Stimulated activated memory B cell treated with anti-CD40 and anti-IgM and Interleukin-4, amounts not matched to agents 10 μg/mL and 1 μg/mL and 100 μg/mL, for 72 hours (primary cell): ENCODE data around the gene CCNYL1.
"Not testable (repeated sequence)": the region's sequence is repeated elsewhere in the genome, so short reads cannot be mapped to it uniquely, and the experiment has no call there.

Experiments used
- ATAC-seq: fragments of 150-1000 bp; cut with Tn5 transposase; 2 replicates; pipeline ENCODE4 v1.10.0; 2021
- H3K27ac Mint-ChIP-seq: one replicate; pipeline ENCODE4 v1.8.0; 2022; ENCODE audit warnings: mild to moderate bottlenecking, mixed read lengths
- H3K27me3 Mint-ChIP-seq: one replicate; pipeline ENCODE4 v1.8.0; 2022; ENCODE audit warnings: mixed read lengths
- H3K36me3 Mint-ChIP-seq: one replicate; pipeline ENCODE4 v1.8.0; 2022; ENCODE audit warnings: mixed read lengths
- H3K4me1 Mint-ChIP-seq: one replicate; pipeline ENCODE4 v1.8.0; 2022; ENCODE audit warnings: mixed read lengths
- H3K4me3 Mint-ChIP-seq: one replicate; pipeline ENCODE4 v1.8.0; 2022; ENCODE audit warnings: mild to moderate bottlenecking, moderate library complexity, mixed read lengths
- H3K9me3 Mint-ChIP-seq: one replicate; pipeline ENCODE4 v1.8.0; 2022; ENCODE audit warnings: mixed read lengths

The CCNYL1 gene

DNA sequence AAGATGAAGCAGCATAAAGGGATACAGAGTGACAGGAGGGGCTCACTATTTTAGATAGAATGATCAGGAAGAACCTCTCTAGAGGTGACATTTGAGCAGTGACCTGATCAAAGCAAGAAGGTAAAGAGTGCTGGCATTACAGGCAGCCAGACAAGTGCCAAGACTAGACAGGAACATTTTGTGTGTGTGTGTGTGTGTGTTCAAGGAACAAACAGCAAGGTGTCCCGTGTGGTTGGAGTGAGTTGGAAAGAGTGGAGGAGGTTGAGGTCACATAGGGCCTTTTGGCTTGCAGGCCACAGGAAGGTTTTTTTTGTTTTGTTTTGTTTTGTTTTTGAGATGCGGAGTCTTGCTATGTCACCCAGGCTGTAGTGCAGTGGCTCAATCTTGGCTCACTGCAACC, 32.6 kb downstream of the CCNYL1 start:
- ATAC-seq = no peak
- H3K27ac Mint-ChIP-seq = no peak overlapping the region
- no peaks in the 10 kb centered on the region for H3K4me1 Mint-ChIP-seq
- H3K9me3 Mint-ChIP-seq = no peaks in the 10 kb centered on the region
- no peaks in the 10 kb centered on the region for H3K27me3 Mint-ChIP-seq
- H3K4me3 Mint-ChIP-seq = no peak overlapping the region
- H3K36me3 Mint-ChIP-seq = peaks cover 9% of the 10 kb centered on the region

DNA sequence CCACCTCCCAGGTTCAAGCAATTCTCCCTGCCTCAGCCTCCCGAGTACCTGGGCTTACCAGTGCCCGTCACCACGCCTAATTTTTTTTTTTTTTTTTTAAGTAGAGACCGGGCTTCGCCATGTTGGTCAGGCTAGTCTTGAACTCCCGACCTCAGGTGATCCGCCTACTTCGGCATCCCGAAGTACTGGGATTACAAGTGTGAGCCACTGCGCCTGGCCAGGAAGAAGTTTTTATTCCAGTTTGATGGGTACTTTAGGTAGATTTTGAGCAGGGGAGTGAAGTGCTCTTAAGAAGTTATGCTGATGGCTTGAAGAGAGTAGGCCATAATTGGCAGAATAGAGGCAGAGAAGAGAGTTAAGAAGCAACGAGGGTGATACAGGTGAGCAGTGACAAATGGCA, 33.0 kb downstream of the CCNYL1 start:
- Mint-ChIP-seq H3K9me3 (no peaks in the 10 kb centered on the region), H3K36me3 (peaks cover 9% of the 10 kb centered on the region), H3K4me3 (no peak overlapping the region), H3K27ac (no peak overlapping the region), H3K4me1 (no peaks in the 10 kb centered on the region), H3K27me3 (no peaks in the 10 kb centered on the region)
- ATAC-seq = no peak

DNA sequence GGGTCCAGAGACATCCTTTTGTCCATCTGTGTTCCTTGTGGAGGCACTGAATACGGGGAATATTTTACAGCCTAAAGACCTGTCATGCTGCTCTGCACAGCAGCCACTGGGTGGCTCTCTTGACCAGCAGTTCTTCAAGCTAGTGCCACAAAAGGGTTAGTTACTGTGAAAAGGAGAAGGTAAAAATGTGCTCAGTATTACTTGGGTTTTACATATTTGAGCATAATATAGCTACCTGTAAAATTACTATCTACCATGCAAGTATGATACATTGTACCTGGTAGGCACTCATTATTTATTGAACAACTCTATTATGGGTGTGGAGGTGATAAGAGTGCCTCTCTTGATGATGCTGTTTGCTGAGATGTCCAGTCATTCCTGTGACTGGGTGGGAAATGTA, 34.7 kb downstream of the CCNYL1 start:
- peaks cover 16% of the 10 kb centered on the region for H3K36me3 Mint-ChIP-seq
- H3K4me3 Mint-ChIP-seq = no peak overlapping the region
- H3K4me1 Mint-ChIP-seq = no peaks in the 10 kb centered on the region
- H3K27me3 Mint-ChIP-seq = no peaks in the 10 kb centered on the region
- ATAC-seq = peak; percentile 66
- H3K9me3 Mint-ChIP-seq = no peaks in the 10 kb centered on the region
- H3K27ac Mint-ChIP-seq = no peak overlapping the region

DNA sequence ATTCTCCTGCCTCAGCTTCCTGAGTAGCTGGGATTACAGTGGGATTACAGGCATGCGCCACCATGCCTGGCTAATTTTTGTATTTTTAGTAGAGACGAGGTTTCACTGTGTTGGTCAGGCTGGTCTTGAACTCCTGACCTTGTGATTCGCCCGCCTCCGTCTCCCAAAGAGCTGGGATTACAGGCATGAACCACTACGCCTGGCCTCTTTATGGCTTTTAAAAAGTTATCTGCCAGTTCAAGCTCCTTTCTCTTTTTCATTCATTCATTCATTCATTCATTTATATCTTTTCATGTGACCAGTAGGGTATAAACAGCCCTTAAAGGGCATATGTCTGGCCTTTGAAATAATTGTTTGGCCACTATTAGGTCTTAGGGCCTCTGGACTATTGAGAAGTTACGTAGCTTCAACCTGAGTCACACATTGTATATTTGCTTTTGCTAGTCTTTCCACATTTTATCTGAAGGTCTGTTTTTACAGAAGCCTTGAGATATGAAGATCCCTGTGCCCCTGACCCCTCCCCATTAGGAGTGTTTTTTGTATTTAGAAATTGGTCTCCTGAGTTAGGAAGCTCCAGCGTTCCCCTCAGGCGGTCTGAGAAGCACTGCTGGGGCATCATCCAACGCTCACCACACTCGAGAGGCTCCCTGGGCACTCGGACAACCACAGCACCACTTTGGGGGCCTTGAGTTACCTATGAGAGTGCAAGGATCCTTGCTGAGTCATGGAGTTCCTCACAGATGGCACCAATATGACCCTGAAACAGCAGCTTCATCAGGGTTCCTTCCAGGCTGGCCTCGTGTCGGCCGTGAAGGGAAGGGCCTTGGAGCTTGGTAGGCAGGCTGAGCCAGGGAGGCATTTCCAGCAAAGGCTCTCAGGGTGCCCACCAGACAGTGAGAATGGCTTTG, 36.5 kb downstream of the CCNYL1 start:
- no peaks in the 10 kb centered on the region for H3K4me1 Mint-ChIP-seq
- H3K36me3 Mint-ChIP-seq = peaks cover 16% of the 10 kb centered on the region
- no peaks in the 10 kb centered on the region for H3K27me3 Mint-ChIP-seq
- no peak overlapping the region for H3K4me3 Mint-ChIP-seq
- no peaks in the 10 kb centered on the region for H3K9me3 Mint-ChIP-seq
- no peak for ATAC-seq
- no peak overlapping the region for H3K27ac Mint-ChIP-seq

DNA sequence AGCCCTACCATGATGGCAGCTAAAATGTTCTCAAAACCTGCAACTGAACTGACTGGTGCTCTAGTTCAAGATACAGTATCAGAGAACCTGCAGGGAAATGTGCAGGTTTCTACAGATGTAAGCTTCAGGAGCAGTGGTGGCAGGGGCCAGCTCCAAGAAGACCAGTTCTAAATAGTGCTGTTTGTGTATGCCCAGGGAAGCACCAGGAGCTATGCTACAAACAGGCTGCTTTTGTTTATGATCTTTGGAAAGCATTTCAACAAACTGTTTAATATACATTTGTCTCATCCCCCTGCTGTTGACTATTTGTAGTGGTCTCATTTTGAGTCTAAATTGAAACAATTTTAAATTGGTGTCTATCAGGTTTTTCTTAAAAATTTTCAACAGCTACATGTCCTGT, 37.6 kb downstream of the CCNYL1 start:
- H3K4me3 Mint-ChIP-seq = no peak overlapping the region
- no peaks in the 10 kb centered on the region for H3K4me1 Mint-ChIP-seq
- no peaks in the 10 kb centered on the region for H3K27me3 Mint-ChIP-seq
- no peak for ATAC-seq
- peaks cover 23% of the 10 kb centered on the region for H3K36me3 Mint-ChIP-seq
- H3K9me3 Mint-ChIP-seq = no peaks in the 10 kb centered on the region
- no peak overlapping the region for H3K27ac Mint-ChIP-seq

DNA sequence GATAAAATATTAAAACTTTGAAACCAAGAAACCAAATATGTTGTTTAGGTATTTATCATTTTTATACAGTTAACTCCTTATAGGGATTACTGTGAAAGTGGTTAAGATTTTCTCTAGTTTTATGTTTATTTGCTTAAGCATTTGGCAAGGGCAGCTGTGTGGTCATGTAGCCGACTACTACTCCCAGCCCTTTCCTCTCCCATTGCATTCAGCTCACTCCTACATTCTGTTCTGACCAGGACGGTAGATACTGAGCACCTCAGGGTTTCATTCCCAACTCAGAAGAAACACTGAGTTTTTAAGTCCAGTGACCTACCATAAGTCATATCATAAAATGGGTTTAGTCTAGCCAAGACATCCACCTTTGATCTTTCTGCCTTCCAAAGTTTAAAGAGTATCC, 38.4 kb downstream of the CCNYL1 start:
- ATAC-seq = no peak
- Mint-ChIP-seq H3K4me3 (no peak overlapping the region), H3K9me3 (no peaks in the 10 kb centered on the region), H3K4me1 (no peaks in the 10 kb centered on the region), H3K27me3 (no peaks in the 10 kb centered on the region), H3K27ac (no peak overlapping the region), H3K36me3 (peaks cover 26% of the 10 kb centered on the region)

DNA sequence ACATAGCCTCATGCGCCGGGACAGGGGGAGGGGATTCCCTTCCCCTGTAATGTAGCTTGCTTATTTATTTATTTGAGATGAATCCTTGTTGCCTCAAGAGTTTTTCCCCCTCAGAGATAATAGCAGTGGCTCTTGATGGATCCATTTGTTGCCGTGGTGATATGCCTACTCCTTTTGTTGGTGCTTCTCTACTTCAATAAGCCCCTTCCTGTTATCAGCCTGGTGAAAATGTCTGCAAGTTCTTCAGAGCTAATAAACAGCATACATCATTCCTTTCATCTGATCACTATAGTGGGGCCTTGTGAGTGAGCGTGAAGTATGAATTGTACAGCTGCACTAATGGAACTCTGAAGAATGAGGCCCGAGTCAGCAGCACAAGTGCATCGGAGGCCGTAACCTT, 38.9 kb downstream of the CCNYL1 start:
- no peak overlapping the region for H3K27ac Mint-ChIP-seq
- H3K9me3 Mint-ChIP-seq = no peaks in the 10 kb centered on the region
- no peak overlapping the region for H3K4me3 Mint-ChIP-seq
- H3K27me3 Mint-ChIP-seq = no peaks in the 10 kb centered on the region
- H3K36me3 Mint-ChIP-seq = peaks cover 26% of the 10 kb centered on the region
- no peak for ATAC-seq
- no peaks in the 10 kb centered on the region for H3K4me1 Mint-ChIP-seq

DNA sequence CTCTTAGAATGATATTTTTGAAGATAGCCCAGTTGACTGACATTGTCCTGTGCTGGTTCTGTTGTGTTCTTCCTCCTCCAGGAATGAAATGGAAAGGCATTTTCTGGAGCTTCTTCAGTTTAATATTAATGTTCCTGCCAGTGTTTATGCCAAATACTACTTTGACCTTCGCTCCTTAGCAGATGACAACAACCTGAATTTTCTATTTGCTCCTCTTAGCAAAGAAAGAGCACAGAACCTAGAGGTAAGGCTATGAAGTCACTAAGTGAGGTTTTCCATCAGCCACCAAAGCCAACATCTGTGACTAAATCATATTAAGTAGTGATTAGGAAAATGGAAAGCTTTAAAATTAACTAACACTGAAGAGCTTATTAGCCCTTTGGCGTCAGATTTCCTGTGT, 39.4 kb downstream of the CCNYL1 start:
- Mint-ChIP-seq H3K36me3 (peaks cover 26% of the 10 kb centered on the region), H3K9me3 (no peaks in the 10 kb centered on the region), H3K4me1 (no peaks in the 10 kb centered on the region), H3K4me3 (no peak overlapping the region), H3K27ac (no peak overlapping the region), H3K27me3 (no peaks in the 10 kb centered on the region)
- ATAC-seq = no peak

DNA sequence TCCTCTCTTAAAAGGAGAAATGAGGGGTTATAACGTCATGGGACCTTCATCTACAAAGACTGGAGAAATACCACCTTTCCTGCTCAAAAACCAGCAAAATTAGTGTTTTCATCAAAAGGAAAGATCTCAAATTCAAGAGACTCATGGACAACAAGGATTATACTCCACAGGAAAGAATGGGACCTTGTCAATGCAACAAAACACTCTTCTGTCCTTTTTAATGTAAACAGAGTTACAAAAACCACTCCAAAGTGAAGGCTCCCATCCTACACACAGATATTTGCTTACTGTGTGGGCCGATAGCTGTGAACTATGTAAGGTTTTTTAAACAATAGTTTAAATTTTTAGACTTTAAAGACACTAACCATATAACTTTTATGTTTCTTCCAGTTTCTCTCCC, 42.2 kb downstream of the CCNYL1 start:
- H3K4me1 Mint-ChIP-seq, ATAC-seq, H3K9me3 Mint-ChIP-seq, H3K4me3 Mint-ChIP-seq, H3K27ac Mint-ChIP-seq, H3K27me3 Mint-ChIP-seq: not testable (repeated sequence)
- peaks cover 17% of the 10 kb centered on the region for H3K36me3 Mint-ChIP-seq

DNA sequence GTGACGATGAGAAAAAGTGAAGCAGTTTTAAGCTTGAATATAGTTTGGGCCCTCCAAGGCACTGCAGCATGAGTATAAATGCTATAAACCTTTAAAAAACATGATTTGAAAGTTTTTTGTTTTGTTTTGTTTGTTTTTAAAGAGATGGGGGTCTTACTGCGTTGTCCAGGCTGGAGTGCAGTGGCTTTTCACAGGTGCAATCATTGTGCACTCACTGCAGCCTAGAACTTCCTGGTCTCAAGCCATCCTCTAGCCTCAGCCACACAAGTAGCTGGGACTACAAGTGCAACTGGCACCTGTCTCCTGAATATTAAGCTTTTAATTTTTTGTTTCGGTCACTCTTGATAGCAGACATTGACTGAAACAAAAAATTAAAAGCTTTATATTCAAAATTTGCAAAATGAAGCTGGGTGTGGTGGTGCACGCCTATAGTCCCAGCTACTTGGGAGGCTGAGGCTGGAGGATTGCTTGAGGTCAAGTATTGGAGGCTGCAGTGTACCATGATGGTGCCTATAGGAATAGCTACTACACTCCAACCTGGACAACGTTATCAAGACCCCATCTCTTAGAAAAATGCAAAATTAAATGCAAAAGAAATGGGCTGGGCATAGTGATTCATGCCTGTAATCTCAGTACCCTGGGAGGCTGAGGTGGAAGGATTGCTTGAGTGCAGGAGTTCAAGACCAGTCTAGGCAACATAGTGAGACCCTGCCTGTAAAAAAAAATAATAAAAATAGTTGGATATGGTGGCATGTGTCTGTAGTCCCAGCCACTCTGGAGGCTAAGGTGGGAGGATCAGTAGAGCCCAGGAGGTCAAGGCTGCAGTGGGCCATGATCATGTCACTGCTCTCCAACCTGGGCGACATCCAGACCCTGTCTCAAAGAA, 43.3 kb downstream of the CCNYL1 start:
- ATAC-seq = no peak
- peaks cover 17% of the 10 kb centered on the region for H3K36me3 Mint-ChIP-seq
- peaks cover 7% of the 10 kb centered on the region for H3K4me1 Mint-ChIP-seq
- no peaks in the 10 kb centered on the region for H3K27me3 Mint-ChIP-seq
- no peaks in the 10 kb centered on the region for H3K9me3 Mint-ChIP-seq
- no peak overlapping the region for H3K4me3 Mint-ChIP-seq
- H3K27ac Mint-ChIP-seq = no peak overlapping the region

DNA sequence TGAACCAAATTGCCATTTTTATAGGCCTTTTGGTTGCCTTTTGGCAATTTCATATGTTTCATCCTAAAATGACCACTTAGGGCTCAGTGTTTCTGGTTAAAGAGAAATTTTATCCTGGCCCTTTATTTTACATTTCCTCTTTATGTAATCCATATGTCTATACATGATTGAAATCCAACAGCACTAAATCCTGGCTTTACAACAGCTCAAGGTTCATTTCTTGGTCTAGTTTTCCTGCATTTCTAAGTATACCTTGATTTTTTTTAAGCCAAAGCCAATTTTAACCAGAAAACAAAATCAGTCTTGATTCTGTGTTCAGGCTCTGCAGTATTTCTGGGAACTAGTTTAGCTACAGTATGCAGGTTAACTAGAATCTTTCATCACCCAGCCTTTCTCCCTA, 46.6 kb downstream of the CCNYL1 start:
- ATAC-seq = no peak
- Mint-ChIP-seq H3K4me3 (no peak overlapping the region), H3K9me3 (no peaks in the 10 kb centered on the region), H3K27me3 (no peaks in the 10 kb centered on the region), H3K4me1 (peaks cover 7% of the 10 kb centered on the region), H3K36me3 (peaks cover 9% of the 10 kb centered on the region), H3K27ac (no peak overlapping the region)

DNA sequence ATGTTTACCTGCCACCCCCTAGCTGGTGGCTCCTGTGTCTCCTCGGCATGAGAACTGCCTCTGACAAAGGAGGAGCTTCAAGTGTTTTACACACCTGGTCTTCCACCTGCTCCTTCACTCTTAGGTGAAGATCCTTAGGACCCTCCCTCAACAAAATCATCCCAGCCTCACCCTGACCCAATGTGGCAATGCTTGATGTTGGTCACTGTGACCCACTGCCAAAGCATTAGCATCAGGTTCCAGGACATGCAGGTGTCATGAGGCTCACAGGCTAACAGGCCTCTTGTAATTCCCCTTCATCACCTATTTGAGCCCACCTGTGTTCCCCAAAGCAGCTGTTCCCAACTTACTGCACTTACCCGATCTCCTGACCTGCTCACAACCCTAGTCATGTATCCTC, 48.5 kb downstream of the CCNYL1 start:
- ATAC-seq = no peak
- no peak overlapping the region for H3K27ac Mint-ChIP-seq
- peaks cover 7% of the 10 kb centered on the region for H3K4me1 Mint-ChIP-seq
- no peaks in the 10 kb centered on the region for H3K36me3 Mint-ChIP-seq
- H3K27me3 Mint-ChIP-seq = no peaks in the 10 kb centered on the region
- H3K9me3 Mint-ChIP-seq = no peaks in the 10 kb centered on the region
- H3K4me3 Mint-ChIP-seq = no peak overlapping the region

DNA sequence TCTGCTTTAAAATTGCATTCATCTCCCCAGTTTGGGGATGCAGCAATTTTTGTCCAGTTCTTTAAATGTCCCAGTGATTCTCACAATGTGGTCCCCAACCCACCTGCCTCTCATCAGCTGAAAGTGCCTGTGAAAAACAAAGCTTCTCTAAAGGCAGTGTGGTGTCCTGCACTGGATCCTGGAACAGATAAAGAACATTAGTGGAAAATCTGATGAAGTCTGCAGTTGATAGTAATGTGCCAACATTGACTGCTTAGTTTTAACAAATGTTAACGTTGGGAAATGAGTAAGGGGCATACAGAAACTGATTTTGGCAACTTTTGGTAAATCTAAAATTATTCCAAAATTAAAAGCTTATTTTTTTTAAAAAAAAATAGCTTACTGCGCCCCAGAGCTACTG, 49.0 kb downstream of the CCNYL1 start:
- H3K27me3 Mint-ChIP-seq = no peaks in the 10 kb centered on the region
- H3K9me3 Mint-ChIP-seq = no peaks in the 10 kb centered on the region
- no peak overlapping the region for H3K27ac Mint-ChIP-seq
- H3K4me1 Mint-ChIP-seq = peaks cover 7% of the 10 kb centered on the region
- H3K4me3 Mint-ChIP-seq = no peak overlapping the region
- ATAC-seq = no peak
- H3K36me3 Mint-ChIP-seq = no peaks in the 10 kb centered on the region

DNA sequence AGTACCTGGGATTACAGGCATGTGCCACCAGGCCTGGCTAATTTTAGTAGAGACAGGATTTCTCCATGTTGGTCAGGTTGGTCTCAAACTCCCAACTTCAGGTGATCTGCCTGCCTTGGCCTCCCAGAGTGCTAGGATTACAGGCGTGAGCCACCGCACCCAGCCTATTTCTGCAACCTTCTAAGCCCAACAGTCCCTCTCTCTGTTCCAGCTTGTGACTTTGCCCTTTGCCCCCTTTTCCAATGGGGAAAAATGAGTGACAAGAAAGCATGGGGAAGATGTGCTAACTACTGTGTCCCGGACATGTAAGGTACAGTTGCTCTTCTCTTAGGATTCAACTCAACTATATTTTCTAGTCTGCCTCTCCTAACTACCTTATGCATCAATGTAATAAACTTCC, 50.0 kb downstream of the CCNYL1 start:
- not testable (repeated sequence) for H3K9me3 Mint-ChIP-seq, H3K27me3 Mint-ChIP-seq, H3K36me3 Mint-ChIP-seq, ATAC-seq, H3K27ac Mint-ChIP-seq, H3K4me1 Mint-ChIP-seq, H3K4me3 Mint-ChIP-seq

DNA sequence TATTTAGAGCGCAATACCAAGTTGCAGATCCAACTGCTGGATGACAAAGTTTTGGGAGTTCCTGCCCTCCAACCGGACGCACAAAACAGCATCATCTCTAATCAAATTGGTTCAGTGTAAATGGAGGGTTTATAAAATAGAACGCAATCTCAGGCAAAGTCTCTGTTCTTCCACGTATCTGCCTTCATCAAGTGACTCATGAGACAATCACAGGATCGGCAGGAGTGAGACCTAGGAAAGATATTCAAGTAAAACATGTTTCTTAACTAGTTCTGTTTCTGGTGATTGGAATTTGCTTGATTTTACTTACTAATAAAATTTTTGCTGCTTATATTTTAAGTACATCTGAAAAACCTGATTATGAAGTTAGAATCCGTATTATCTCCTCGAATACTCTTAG, 50.7 kb downstream of the CCNYL1 start:
- Mint-ChIP-seq H3K4me1 (peaks cover 14% of the 10 kb centered on the region), H3K27ac (no peak overlapping the region), H3K4me3 (no peak overlapping the region), H3K27me3 (peaks cover 12% of the 10 kb centered on the region), H3K9me3 (peaks cover under 1% of the 10 kb centered on the region), H3K36me3 (peaks cover 2% of the 10 kb centered on the region)
- ATAC-seq = no peak
